ENCODE data around the gene FGR. TPM values are rescaled to one million over a fixed set of nuclear protein-coding genes. Genes with fewer than 3 reads are reported as not detected.

Gene FGR
- total RNA-seq, 2 experiments from 2014 or later = 0.51 to 0.56 TPM

DNA sequence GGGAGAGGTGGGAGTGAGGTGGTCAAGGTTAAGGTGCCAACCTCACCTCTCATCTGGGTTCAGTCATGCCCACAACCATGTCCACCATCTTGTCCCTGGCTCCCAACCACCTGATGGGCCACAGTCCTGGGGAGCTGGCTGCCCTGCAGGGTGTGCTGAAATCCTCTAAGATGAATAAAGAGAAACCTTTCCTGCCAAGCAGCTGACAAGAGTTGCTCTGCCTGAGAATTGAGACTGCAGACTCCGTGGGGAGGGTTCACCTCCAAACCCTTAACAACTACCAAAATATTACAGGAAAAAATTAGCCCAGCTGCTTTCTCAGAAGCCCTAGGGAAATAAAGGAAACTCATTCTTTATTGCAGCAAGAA, 15.2 kb upstream of the FGR start:
- DNase-seq = no peak
- no peaks in the 10 kb centered on the region for H3K9me3 Mint-ChIP-seq
- peak overlapping the region; percentile 67 for H3K27ac Mint-ChIP-seq
- no peak for TF ChIP-seq CTCF (IDR thresholded peaks at IDR 0.05)
- H3K4me1 Mint-ChIP-seq (ENCODE audit: low read depth) = peaks cover 17% of the 10 kb centered on the region
- H3K36me3 Mint-ChIP-seq (ENCODE audit: low read depth) = no peaks in the 10 kb centered on the region
- ChIA-PET POLR2A (interaction anchor here (0.7 to 3.6 kb wide), 2 partner anchors 12 to 29 kb away, joined by 4 to 12 read pairs; no protein-coding TSS in a partner anchor), CTCF (interaction anchor here (1.0 to 3.0 kb wide), 8 partner anchors 11 to 317 kb away, joined by 3 to 16 read pairs (median 6); partner anchors contain the start of gene AHDC1)
- intact Hi-C loops (cut with micrococcal nuclease) = no loop called here
- no peak overlapping the region for H3K4me3 Mint-ChIP-seq
- ATAC-seq = no peak
- H3K27me3 Mint-ChIP-seq = no peaks in the 10 kb centered on the region

DNA sequence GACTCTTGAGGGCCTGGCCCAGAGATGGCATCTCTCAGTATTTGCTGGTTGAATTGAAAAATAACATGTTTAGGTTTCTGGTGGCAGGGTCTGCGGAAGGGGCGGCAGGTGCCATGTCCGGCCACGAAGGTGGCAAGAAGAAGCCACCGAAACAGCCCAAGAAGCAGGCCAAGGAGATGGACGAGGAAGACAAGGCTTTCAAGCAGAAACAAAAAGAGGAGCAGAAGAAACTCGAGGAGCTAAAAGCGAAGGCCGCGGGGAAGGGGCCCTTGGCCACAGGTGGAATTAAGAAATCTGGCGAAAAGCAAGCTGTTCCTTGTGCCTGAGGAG, 14.3 kb upstream of the FGR start:
- intact Hi-C loops (cut with micrococcal nuclease) = loop anchor here (10.0 kb wide), 1 partner anchor 56 kb away; no protein-coding TSS in a partner anchor
- ATAC-seq = no peak
- TF ChIP-seq CTCF (IDR thresholded peaks at IDR 0.05) = no peak
- POLR2A ChIA-PET = interaction anchor here (0.9 to 3.6 kb wide), 3 partner anchors 10 to 38 kb away, joined by 3 to 12 read pairs (median 3); no protein-coding TSS in a partner anchor
- Mint-ChIP-seq H3K9me3 (no peaks in the 10 kb centered on the region), H3K27me3 (no peaks in the 10 kb centered on the region), H3K36me3 (ENCODE audit: low read depth) (no peaks in the 10 kb centered on the region), H3K27ac (no peak overlapping the region), H3K4me1 (ENCODE audit: low read depth) (peaks cover 16% of the 10 kb centered on the region), H3K4me3 (no peak overlapping the region)
- CTCF ChIA-PET = interaction anchor here (0.6 to 3.0 kb wide), 8 partner anchors 8 to 316 kb away, joined by 3 to 16 read pairs (median 6); no protein-coding TSS in a partner anchor
- DNase-seq = no peak

GRCh38 chr1:27648602-27649305, 13.8 kb upstream of the FGR start:
- no peaks in the 10 kb centered on the region for H3K9me3 Mint-ChIP-seq
- no peak overlapping the region for H3K4me3 Mint-ChIP-seq
- H3K27me3 Mint-ChIP-seq = no peaks in the 10 kb centered on the region
- no peak overlapping the region for H3K27ac Mint-ChIP-seq
- CTCF ChIA-PET = interaction anchor here (0.6 to 3.0 kb wide), 7 partner anchors 9 to 253 kb away, joined by 3 to 16 read pairs (median 9); no protein-coding TSS in a partner anchor
- intact Hi-C loops (cut with micrococcal nuclease) = loop anchor here (10.0 kb wide), 1 partner anchor 56 kb away; no protein-coding TSS in a partner anchor
- POLR2A ChIA-PET = interaction anchor here (0.9 to 3.6 kb wide), 3 partner anchors 10 to 37 kb away, joined by 3 to 12 read pairs (median 3); no protein-coding TSS in a partner anchor
- no peaks in the 10 kb centered on the region for H3K36me3 Mint-ChIP-seq (ENCODE audit: low read depth)
- ATAC-seq (no peak), DNase-seq (no peak)
- H3K4me1 Mint-ChIP-seq (ENCODE audit: low read depth) = peaks cover 22% of the 10 kb centered on the region
- no peak for TF ChIP-seq CTCF (IDR thresholded peaks at IDR 0.05)

GRCh38 chr1:27647328-27647727, 12.3 kb upstream of the FGR start:
- CTCF ChIA-PET = interaction anchor here (0.7 to 1.5 kb wide), 5 partner anchors 9 to 41 kb away, joined by 3 to 7 read pairs (median 3); no protein-coding TSS in a partner anchor
- Mint-ChIP-seq H3K27me3 (no peaks in the 10 kb centered on the region), H3K9me3 (no peaks in the 10 kb centered on the region), H3K36me3 (ENCODE audit: low read depth) (no peaks in the 10 kb centered on the region), H3K4me3 (no peak overlapping the region), H3K27ac (no peak overlapping the region), H3K4me1 (ENCODE audit: low read depth) (peaks cover 27% of the 10 kb centered on the region)
- no peak for ATAC-seq
- POLR2A ChIA-PET = interaction anchor here (0.5 to 3.6 kb wide), 2 partner anchors 15 to 25 kb away, joined by 4 to 12 read pairs; no protein-coding TSS in a partner anchor
- intact Hi-C loops (cut with micrococcal nuclease) = loop anchor here (10.0 kb wide), 1 partner anchor 57 kb away; no protein-coding TSS in a partner anchor
- no peak for TF ChIP-seq CTCF (IDR thresholded peaks at IDR 0.05)
- no peak for DNase-seq

GRCh38 chr1:27646676-27647075, 11.7 kb upstream of the FGR start:
- POLR2A ChIA-PET = interaction anchor here (0.9 to 3.6 kb wide), 2 partner anchors 15 to 281 kb away, joined by 3 to 12 read pairs; no protein-coding TSS in a partner anchor
- no peak overlapping the region for H3K4me3 Mint-ChIP-seq
- no peak for TF ChIP-seq CTCF (IDR thresholded peaks at IDR 0.05)
- intact Hi-C loops (cut with micrococcal nuclease) = loop anchor here (10.0 kb wide), 1 partner anchor 58 kb away; no protein-coding TSS in a partner anchor
- no peaks in the 10 kb centered on the region for H3K36me3 Mint-ChIP-seq (ENCODE audit: low read depth)
- peaks cover 27% of the 10 kb centered on the region for H3K4me1 Mint-ChIP-seq (ENCODE audit: low read depth)
- H3K9me3 Mint-ChIP-seq = no peaks in the 10 kb centered on the region
- no peak for DNase-seq
- H3K27ac Mint-ChIP-seq = no peak overlapping the region
- CTCF ChIA-PET = interaction anchor here (0.8 to 1.5 kb wide), 3 partner anchors 10 to 26 kb away, joined by 3 to 7 read pairs (median 3); no protein-coding TSS in a partner anchor
- H3K27me3 Mint-ChIP-seq = no peaks in the 10 kb centered on the region
- no peak for ATAC-seq
